NCI-H128 (cell line): Measurements from ENCODE around the gene HES4.
"Not testable (repeated sequence)": the region's sequence is repeated elsewhere in the genome, so short reads cannot be mapped to it uniquely, and the experiment has no call there.

Experiments
- DNase-seq: peaks from one replicate; lab custom pipeline; 2025; ENCODE audit not compliant: unreplicated experiment; lab: John Stamatoyannopoulos, UW

Gene HES4

GRCh38 chr1:1033731-1034438 is 34.0 kb upstream of the HES4 start:
- no peak for DNase-seq

DNA sequence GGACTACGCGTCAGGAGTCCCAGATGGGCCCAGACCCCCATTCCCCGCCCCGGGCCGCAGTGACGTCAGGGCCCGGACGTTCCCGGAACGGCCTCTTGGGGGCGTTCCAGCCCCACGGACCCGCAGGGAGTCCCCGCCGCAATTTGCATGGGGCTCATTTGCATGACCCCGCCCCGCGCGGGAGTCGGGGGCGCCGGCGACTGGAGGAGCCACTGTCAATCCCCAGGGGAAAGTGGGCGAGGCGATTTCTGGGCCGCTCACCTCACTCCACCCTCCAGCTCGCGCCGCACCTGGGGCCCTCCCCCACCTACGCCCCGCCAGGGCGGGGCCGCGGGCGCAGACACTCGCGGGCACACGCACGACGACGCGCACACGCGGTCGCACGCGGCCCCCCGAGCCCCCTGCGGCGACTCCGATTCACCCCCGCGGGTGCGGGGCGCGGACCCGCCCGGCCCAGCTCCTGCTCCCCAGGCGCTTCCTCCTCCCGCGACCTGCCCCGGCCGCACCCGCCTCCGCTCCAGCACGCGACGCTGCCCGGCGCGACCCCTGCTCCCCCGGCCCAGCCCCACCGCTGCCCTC is 33.2 kb upstream of the HES4 start:
- DNase-seq, result peak; percentile 90

GRCh38 chr1:1032424-1032823 is 32.5 kb upstream of the HES4 start:
- DNase-seq, result no peak

DNA sequence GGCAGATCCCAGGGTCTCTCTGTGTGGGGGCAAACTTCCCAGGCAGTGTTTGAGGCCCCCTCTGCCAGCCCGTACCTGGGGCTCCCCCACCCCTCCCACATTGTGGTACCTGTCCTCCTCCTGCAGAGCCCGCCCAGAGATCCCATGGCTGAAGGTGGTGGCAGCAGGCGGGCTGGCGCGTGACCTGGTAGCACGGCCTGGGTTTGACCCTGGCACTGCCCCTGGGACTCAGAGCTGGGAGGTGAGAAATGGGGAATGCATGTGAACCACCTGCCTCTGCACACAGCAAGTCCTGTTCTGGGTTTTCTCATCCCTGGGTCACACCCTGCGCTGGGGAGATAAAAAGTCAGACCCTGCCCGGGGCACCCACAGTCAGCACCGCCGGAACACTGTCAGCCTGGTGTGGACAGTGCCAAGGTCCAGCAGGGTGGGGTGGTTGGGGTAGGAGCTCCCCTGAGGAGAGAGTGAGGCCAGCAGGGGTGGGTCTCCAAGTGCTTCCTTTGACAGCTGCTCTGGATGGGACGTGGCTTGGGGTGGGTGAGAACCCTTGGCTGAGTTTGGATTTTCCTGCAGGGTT is 31.9 kb upstream of the HES4 start:
- no peak for DNase-seq

DNA sequence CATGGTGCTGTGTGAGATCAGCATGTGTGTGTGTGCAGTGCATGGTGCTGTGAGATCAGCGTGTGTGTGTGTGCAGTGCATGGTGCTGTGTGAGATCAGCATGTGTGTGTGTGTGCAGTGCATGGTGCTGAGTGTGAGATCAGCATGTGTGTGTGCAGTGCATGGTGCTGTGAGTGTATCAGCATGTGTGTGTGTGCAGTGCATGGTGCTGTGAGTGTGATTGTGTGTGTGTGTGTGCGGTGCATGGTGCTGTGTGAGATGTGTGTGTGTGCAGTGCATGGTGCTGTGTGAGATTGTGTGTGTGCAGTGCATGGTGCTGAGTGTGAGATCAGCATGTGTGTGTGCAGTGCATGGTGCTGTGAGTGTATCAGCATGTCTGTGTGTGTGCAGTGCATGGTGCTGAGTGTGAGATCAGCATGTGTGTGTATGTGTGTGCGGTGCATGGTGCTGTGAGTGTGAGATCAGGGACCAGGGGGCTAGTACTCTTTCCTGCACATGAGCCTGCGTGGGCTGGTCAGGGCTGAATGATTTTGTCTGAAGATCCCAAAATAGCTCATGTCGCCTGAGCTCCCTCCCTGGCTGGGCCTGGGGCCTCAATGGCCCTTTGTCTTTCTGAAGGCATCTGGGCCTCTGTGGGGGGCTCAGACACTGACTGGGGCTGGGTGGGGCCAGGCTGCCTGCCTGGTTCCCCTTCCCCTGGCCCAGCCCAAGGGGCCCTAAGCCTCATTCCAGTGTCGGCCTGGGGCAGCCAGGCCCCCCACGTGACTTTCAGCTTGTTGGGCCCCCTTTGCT is 31.2 kb upstream of the HES4 start:
- not testable (repeated sequence) for DNase-seq

DNA sequence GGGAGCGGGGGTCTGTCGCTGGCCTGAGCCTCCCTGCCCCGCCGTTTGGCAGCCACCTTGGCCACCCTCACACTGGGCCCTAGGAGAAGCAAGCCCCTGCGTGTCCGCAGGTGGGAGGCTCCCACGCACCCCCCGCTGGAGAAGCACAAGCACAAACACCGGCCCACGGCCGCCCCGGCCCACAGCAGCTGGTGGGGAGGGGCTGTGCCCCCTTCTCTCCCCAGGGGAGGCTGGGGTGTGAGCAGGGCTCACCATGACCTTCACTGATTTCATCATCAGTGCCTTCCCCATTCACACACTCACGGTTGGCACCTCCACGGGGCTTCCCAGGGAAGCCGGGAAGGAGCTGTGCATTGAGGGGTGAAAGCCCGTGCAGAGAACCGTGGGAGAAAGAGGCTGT is 27.9 kb upstream of the HES4 start:
- no peak for DNase-seq

- DNase-seq, result no peak
These were observed 26.9 kb upstream of the HES4 start for GRCh38 chr1:1026599-1027413.

DNA sequence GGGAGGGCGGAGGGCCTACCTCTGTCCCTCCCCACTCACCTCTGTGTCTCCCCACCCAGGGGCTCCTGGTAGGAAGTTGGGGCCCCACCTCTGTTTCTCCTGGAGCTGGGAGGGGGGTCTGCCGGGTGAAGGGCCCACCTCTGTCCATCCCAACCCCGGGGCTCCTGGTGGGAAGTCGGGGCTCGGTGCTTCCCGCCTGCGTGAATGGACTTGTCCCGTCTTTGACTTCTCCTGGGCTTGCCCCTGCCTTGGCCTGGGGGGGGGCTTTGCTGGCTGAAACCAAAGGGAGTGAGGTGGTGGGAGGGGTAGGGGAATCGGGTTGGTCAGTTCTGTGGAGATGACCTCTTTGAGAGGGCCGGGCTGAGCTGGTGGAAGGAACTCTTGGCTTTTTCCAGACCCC is 25.8 kb upstream of the HES4 start:
- DNase-seq, result no peak

DNA sequence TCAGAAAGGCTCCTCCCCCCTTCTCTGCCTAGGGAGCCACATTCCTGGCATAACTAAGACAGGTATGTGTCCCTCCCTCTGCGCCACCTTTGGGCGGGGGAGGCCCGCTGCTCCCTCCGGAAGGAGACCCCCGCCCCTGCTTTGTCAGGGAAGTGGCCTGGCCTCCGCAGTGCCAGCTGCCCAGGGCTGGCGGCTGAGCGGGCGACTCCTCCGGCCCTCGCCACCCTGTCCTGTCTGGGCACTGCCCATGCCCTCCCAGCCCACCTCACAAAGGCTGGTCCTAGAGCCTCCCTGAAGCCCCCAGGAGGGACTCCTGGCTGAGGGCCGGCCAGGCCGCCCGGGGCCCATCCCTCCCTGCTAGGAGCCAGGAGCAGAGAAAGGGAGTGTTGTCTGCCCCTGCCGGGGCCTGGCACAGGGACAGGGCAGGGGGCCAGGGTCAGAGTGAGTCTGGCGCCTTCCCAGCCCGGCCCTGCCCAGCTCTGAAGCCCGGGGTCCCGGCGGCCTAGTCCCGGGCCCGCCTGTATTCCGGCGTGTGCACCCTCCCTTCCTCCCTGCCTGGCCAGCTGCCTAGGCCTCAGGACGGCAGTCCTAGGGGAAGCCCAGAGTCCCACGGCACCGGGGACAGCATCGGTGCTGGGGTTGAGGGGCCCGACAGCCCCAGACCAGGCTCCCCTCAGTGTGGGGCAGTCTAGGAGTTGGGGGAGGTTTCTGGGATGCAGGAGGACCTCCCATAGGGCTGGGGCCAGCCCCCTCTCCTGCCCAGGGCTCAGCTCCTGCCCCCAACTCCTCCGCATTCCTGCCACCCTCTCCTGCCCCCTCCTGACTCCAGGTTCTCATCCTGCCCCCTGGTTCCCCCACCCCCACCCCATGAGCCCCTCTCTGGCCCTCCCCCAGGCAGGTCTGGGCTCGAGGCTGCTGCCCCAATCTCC is 25.1 kb upstream of the HES4 start:
- DNase-seq, result no peak

GRCh38 chr1:1024149-1024770 is 24.4 kb upstream of the HES4 start:
- no peak for DNase-seq

GRCh38 chr1:1023700-1024099 is 23.8 kb upstream of the HES4 start:
- DNase-seq, result no peak

DNA sequence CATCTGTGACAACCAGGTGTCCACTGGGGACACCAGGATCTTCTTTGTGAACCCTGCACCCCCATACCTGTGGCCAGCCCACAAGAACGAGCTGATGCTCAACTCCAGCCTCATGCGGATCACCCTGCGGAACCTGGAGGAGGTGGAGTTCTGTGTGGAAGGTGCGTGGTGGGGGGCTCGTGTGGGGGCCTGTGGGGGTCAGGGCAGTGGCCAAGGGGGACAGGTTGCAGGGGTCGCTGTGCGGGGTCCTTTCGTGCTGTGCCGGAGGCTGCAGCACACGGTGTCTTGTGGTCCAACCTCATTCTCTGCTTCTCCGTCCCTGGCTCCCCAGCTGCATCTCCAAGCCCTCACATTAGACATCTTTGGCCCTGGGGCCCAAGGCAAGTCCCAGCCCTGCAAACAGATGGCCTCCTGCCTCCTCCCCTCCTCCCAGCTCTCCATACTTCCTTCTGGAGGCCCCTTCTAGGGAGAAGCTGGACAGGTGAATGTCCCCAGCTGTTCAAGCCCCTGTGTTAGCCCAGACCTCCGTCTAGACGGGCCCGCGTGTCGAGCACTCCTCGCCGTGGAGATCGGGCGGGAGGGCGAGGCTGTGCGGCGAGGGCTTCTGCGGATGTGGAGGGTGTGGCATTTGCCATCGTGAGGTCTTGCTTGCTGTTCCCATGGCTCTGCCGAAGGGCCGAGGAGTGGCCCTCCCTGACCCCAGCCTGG is 22.6 kb upstream of the HES4 start:
- DNase-seq, result no peak

DNA sequence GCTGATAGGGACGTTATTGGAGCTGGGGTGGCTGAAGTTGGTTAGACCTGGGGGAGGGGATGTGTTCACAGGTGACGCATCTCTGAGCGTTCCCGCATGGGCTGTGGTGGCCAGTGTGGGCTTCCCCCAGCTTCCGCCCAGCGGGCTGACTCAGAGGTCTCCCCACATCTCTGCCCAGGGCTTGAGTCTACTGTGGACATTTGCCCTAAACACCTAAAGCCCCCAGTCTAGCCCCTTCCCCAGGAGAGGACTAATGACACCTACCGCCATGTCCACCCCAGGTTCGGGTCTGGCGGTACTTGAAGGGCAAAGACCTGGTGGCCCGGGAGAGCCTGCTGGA is 22.0 kb upstream of the HES4 start:
- DNase-seq, result no peak

DNA sequence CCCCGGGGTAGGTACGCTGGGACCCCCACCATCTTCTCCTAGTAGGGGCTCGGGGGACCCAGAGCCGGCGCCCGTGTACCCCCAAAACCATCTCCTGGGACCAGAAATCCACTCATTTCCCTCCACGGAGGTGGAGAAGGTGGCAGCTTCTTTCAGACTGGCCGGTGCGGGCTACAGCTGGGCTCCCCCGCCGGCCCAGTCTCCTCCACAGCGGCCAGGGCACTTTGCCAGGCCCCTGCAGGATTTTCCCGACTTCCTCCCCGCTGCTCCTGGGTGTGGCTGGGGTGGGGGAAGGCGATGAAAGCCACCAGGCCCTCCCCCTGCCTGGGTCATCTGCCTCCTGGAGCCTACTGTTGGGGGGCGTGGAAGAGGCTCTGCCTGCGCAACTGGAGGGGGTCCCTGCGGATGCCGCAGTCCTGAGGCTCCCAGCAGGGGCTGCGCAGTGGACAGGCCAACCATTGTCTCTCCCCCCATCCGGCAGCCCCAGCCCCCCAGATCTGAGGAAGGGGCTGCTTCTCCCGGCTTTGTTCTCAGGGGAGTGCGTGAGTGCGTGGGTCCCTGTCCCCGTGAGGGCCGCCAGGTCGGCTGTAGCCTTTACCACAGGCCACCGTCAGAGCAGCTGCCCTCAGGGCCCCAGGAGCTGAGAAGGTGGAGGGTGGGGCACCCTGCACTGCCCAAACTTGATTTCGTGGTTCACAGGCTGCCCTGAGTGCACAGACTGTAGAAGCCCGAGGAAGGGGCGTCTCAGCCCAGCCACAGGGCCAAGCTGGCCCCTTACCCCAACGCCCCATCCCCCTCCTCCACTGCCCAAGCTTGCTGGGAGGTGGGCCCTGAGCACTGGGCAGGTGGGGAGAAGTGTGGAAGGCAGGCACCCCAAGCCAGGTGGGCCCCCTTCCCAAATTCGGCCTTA is 21.4 kb upstream of the HES4 start:
- DNase-seq, result no peak

- no peak for DNase-seq
These were observed 20.6 kb upstream of the HES4 start for GRCh38 chr1:1020415-1021009.

GRCh38 chr1:1020000-1020404 is 20.1 kb upstream of the HES4 start, which contains the start of gene AGRN:
Gene AGRN (plus strand): TSS chr1:1020120. CDS start chr1:1020173, 53 bp downstream.
- DNase-seq, result no peak
